PFSK-1 (cell line): ENCODE measurements around the gene GBF1.

Source experiments
- TAF1 ChIP-seq: IDR thresholded peaks from 2 replicates; pipeline ENCODE4 v1.6.1; 2012; ENCODE audit warnings: low read length, control low read depth, borderline replicate concordance; ENCODE audit not compliant: insufficient read depth
- TF ChIP-seq, protein P1 (sequence below), 2 experiments: IDR thresholded peaks; 2 replicates each; pipeline versions ENCODE4 v1.6.1 to v1.8.0; 2011 to 2012; ENCODE audit warnings: low read depth in 2 of 2, low read length in 2 of 2, control low read depth in 1 of 2, inconsistent platforms in 1 of 2, mild to moderate bottlenecking in 1 of 2, moderate library complexity in 1 of 2; ENCODE audit not compliant: insufficient read depth in 1 of 2

DNA sequence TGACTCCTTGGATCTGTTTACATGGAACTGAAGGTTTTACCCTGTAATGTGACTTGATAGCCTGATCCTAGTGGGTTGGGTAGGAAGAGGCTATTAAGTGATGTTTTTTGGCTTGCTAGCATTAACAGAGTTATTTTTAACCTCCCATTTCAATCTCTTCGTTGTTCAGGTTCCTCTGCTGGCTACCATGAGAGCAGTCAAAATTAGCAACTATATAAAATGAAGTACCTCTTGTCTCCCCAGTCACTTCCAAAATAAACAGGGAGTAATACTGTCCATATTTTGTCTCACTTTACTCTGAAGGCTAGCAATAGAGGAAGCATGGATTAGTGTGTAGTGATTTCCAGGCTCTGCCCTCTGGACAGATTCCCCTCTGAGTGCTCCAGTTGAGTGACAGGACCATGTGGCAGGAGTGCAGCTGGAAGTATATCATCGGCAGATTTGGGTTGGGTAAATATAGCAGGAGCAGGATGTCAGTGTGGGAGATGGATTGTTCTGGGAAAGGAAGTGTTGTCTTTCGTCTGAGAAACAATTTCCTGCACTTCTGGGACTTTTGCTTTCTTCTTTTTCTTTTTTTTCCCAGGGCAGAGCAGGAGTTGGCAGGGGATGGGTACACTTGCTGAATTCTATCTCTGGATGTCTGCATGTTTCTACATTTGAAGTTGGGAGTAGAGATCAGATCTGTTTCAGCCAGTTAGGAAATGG, 35.2 kb downstream of the GBF1 start:
- TF ChIP-seq TAF1 = no peak
- TF ChIP-seq, protein P1, sequence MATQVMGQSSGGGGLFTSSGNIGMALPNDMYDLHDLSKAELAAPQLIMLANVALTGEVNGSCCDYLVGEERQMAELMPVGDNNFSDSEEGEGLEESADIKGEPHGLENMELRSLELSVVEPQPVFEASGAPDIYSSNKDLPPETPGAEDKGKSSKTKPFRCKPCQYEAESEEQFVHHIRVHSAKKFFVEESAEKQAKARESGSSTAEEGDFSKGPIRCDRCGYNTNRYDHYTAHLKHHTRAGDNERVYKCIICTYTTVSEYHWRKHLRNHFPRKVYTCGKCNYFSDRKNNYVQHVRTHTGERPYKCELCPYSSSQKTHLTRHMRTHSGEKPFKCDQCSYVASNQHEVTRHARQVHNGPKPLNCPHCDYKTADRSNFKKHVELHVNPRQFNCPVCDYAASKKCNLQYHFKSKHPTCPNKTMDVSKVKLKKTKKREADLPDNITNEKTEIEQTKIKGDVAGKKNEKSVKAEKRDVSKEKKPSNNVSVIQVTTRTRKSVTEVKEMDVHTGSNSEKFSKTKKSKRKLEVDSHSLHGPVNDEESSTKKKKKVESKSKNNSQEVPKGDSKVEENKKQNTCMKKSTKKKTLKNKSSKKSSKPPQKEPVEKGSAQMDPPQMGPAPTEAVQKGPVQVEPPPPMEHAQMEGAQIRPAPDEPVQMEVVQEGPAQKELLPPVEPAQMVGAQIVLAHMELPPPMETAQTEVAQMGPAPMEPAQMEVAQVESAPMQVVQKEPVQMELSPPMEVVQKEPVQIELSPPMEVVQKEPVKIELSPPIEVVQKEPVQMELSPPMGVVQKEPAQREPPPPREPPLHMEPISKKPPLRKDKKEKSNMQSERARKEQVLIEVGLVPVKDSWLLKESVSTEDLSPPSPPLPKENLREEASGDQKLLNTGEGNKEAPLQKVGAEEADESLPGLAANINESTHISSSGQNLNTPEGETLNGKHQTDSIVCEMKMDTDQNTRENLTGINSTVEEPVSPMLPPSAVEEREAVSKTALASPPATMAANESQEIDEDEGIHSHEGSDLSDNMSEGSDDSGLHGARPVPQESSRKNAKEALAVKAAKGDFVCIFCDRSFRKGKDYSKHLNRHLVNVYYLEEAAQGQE (IDR thresholded peaks at IDR 0.05; ENCODE audit: insufficient read depth in 1 of 2, low read depth in 2 of 2, low read length in 2 of 2) = 0 out of 4 replicates have a peak, but pooled peaks of 1 of the 2 experiments have one; percentile 29
